OCI-LY7 (cell line): ENCODE measurements around the gene GAS7. TPM values are rescaled to one million over a fixed set of nuclear protein-coding genes. Genes with fewer than 3 reads are reported as not detected.

Source experiments
- BruUV-seq: library from RNA; stranded (reverse); fragments of 400-500 nt; replicated peaks from 2 replicates; lab custom pipeline; 2021; lab: Mats Ljungman, UMichigan
- CTCF ChIA-PET: fragments of 300-600 bp; sonication (Branson Sonifier 250); formaldehyde crosslinking; loops from one replicate; lab custom pipeline; 2022; ENCODE audit warnings: antibody characterized with exemption; ENCODE audit not compliant: unreplicated experiment; lab: Charles Lee
- POLR2A ChIA-PET: fragments of 300-600 bp; sonication (Branson Sonifier 250); formaldehyde crosslinking; loops from one replicate; lab custom pipeline; 2022; ENCODE audit warnings: antibody characterized with exemption; lab: Charles Lee
- DNase-seq: peaks from one replicate; pipeline ENCODE4 v3.0.0-alpha.2; 2015; ENCODE audit warnings: low spot score
- H2AFZ ChIP-seq: fragments of 200-600 bp; sonication (generic), shearing (Covaris generic); 2 replicates; pipeline ENCODE4 v1.6.1; 2014; ENCODE audit warnings: mild to moderate bottlenecking, antibody characterized with exemption, low read length, moderate library complexity
- H3K27ac ChIP-seq: fragments of 200-600 bp; sonication (generic); 2 replicates; pipeline ENCODE4 v1.5.1; 2014; ENCODE audit warnings: mixed run types, low read depth, mild to moderate bottlenecking, moderate library complexity, low read length, inconsistent platforms; ENCODE audit not compliant: poor library complexity, severe bottlenecking
- H3K36me3 ChIP-seq: fragments of 200-600 bp; sonication (generic); 2 replicates; pipeline ENCODE4 v1.6.1; 2014; ENCODE audit warnings: mild to moderate bottlenecking, antibody characterized with exemption, low read length, moderate library complexity, mixed read lengths; ENCODE audit not compliant: insufficient read depth
- H3K4me1 ChIP-seq: fragments of 200-600 bp; sonication (generic); 2 replicates; pipeline ENCODE4 v1.5.1; 2014; ENCODE audit warnings: mild to moderate bottlenecking, low read length; ENCODE audit not compliant: insufficient read depth, poor library complexity, severe bottlenecking
- H3K4me2 ChIP-seq: fragments of 200-600 bp; sonication (generic); 2 replicates; pipeline ENCODE4 v1.6.1; 2014; ENCODE audit warnings: mild to moderate bottlenecking, low read length
- H3K4me3 ChIP-seq: fragments of 200-600 bp; sonication (generic); 2 replicates; pipeline ENCODE4 v1.5.1; 2014; ENCODE audit warnings: mild to moderate bottlenecking, low read depth, low read length; ENCODE audit not compliant: poor library complexity, severe bottlenecking
- H3K79me2 ChIP-seq: fragments of 200-600 bp; sonication (generic); 2 replicates; pipeline ENCODE4 v1.6.1; 2016; ENCODE audit warnings: low read depth, mild to moderate bottlenecking, low read length, moderate library complexity, mixed read lengths; ENCODE audit not compliant: insufficient read depth
- H3K9me2 ChIP-seq: fragments of 200-600 bp; sonication (generic); 2 replicates; pipeline ENCODE4 v1.6.1; 2016; ENCODE audit warnings: mild to moderate bottlenecking, low read length, mixed read lengths; ENCODE audit not compliant: insufficient read depth
- H3K9me3 ChIP-seq: fragments of 200-600 bp; sonication (generic); 2 replicates; pipeline ENCODE4 v1.6.1; 2014; ENCODE audit warnings: mild to moderate bottlenecking, mixed run types, low read length, mixed read lengths
- H4K20me1 ChIP-seq: fragments of 200-600 bp; sonication (generic); 2 replicates; pipeline ENCODE4 v1.6.1; 2014; ENCODE audit warnings: mild to moderate bottlenecking, antibody characterized with exemption, low read length, moderate library complexity, mixed read lengths; ENCODE audit not compliant: insufficient read depth
- CTCF ChIP-seq: fragments of 200-600 bp; sonication (generic); conservative IDR thresholded peaks from 2 replicates; pipeline ENCODE4 v1.5.1; 2014; ENCODE audit warnings: mild to moderate bottlenecking, antibody characterized with exemption, low read length, moderate library complexity, mixed read lengths
- EZH2phosphoT487 ChIP-seq: fragments of 200-600 bp; sonication (generic); IDR thresholded peaks from 2 replicates; pipeline ENCODE4 v1.6.1; 2018; ENCODE audit warnings: low read depth, borderline replicate concordance, mild to moderate bottlenecking, mixed run types, antibody characterized with exemption, low read length, moderate library complexity, mixed read lengths
- intact Hi-C: fragments of 100-400 bp; cut with micrococcal nuclease; formaldehyde crosslinking; loops from one replicate; pipeline ENCODE4 v1.10.0; 2022; ENCODE audit not compliant: unreplicated experiment
- total RNA-seq, 2 experiments: library from RNA; depleted of rRNA in 1 of 2; stranded (reverse); fragments of >200 nt in 1 of 2; shearing (Covaris generic) in 1 of 2; gene quantifications; 2 replicates each; pipeline ENCODE4 v1.2.3, GENCODE V29; 2014 to 2022

Gene GAS7
- total RNA-seq, 2 experiments from 2014 or later = 1.5 TPM; not detected in 1

GRCh38 chr17:9976283-9977179 is 221.9 kb downstream of the GAS7 start:
- no TSS peak for BruUV-seq
- intact Hi-C loops = no loop called here
- H3K36me3 ChIP-seq = no peaks in the 10 kb centered on the region
- no peaks in the 10 kb centered on the region for H3K9me2 ChIP-seq
- no peak overlapping the region for H2AFZ ChIP-seq
- no peaks in the 10 kb centered on the region for H3K9me3 ChIP-seq
- no peaks in the 10 kb centered on the region for H3K4me1 ChIP-seq
- no peaks in the 10 kb centered on the region for H4K20me1 ChIP-seq
- DNase-seq = no peak
- TF ChIP-seq CTCF (no peak), EZH2phosphoT487 (no peak)
- POLR2A ChIA-PET = no interaction called here
- H3K79me2 ChIP-seq = no peaks in the 10 kb centered on the region
- H3K4me2 ChIP-seq = no peak overlapping the region
- H3K27ac ChIP-seq = no peak overlapping the region
- H3K4me3 ChIP-seq = no peak overlapping the region
- CTCF ChIA-PET = no interaction called here

- DNase-seq = no peak
- intact Hi-C loops = no loop called here
- H3K27ac ChIP-seq = no peak overlapping the region
- no peak overlapping the region for H2AFZ ChIP-seq
- no peak overlapping the region for H3K4me2 ChIP-seq
- POLR2A ChIA-PET = no interaction called here
- BruUV-seq = no TSS peak
- H3K9me3 ChIP-seq = no peaks in the 10 kb centered on the region
- no peaks in the 10 kb centered on the region for H3K4me1 ChIP-seq
- no peaks in the 10 kb centered on the region for H3K36me3 ChIP-seq
- H4K20me1 ChIP-seq = no peaks in the 10 kb centered on the region
- CTCF ChIA-PET = no interaction called here
- no peaks in the 10 kb centered on the region for H3K9me2 ChIP-seq
- H3K4me3 ChIP-seq = no peak overlapping the region
- H3K79me2 ChIP-seq = no peaks in the 10 kb centered on the region
- TF ChIP-seq CTCF = no peak
- no peak for TF ChIP-seq EZH2phosphoT487
Observed at GRCh38 chr17:9974448-9975381, 223.7 kb downstream of the GAS7 start.
